ENCODE data around the gene SRSF2.
"Not testable (repeated sequence)": the region's sequence is repeated elsewhere in the genome, so short reads cannot be mapped to it uniquely, and the experiment has no call there.

Gene SRSF2

DNA sequence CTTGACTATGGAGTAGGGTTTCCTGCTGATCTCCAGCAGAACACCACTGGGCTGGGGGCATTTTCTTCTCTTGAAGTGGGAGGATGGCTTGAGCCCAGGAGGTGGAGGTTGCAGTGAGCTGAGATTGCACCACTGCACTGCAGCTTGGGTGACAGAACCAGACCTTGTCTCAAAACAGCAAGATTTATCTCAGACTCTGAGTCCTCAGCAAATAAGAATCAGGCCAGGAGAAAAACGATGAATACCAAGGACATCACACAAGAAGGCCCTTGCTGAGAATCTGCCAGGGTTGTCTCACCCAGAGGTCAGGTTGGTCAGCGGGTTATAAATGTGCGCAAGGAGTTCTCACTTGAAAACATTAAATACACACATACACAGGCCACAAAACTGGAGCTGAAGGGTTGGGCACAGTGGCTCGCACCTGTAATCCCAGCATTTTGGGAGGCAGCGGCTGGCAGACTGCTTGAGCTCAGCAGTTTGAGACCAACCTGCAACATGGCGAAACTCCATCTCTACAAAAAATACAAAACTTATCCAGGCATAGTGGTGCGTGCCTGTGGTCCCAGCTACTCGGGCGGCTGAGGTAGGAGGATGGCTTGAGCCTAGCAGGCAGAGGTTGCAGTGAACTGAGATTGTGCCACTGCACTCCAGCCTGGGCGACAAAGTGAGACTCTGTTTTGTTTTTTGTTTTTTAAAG is 34.0 kb downstream of the SRSF2 start:
- Histone ChIP-seq H3K4me3 (ENCODE audit: insufficient read length, low read depth) (no peak overlapping the region), H3K9me3 (ENCODE audit: insufficient read depth, low read length) (no peaks in the 10 kb centered on the region), H3K4me1 (ENCODE audit: insufficient read depth, insufficient read length) (peaks cover 16% of the 10 kb centered on the region), H3K9ac (ENCODE audit: insufficient read length, low read depth) (no peak overlapping the region), H3K36me3 (ENCODE audit: insufficient read depth, insufficient read length, low read length) (peaks cover 7% of the 10 kb centered on the region), H3K27me3 (ENCODE audit: insufficient read depth, insufficient read length) (peaks cover 7% of the 10 kb centered on the region)
- DNase-seq (ENCODE audit: low read depth, low spot score): no peak
- TF ChIP-seq SUZ12 (IDR thresholded peaks at IDR 0.05; ENCODE audit: extremely low read depth, insufficient read depth, insufficient read length): no peak
- no peak for TF ChIP-seq ZNF274 (IDR thresholded peaks at IDR 0.05; ENCODE audit: low read depth, low read length)
- TF ChIP-seq YY1 (IDR thresholded peaks at IDR 0.05; ENCODE audit: insufficient read depth, insufficient read length): no peak

- H3K4me1 ChIP-seq (ENCODE audit: insufficient read depth, insufficient read length): peaks cover 21% of the 10 kb centered on the region
Observed at GRCh38 chr17:76702076-76702475, 35.1 kb downstream of the SRSF2 start.

GRCh38 chr17:76701471-76701967 is 35.6 kb downstream of the SRSF2 start:
- Histone ChIP-seq H3K9me3 (ENCODE audit: insufficient read depth, low read length) (no peaks in the 10 kb centered on the region), H3K36me3 (ENCODE audit: insufficient read depth, insufficient read length, low read length) (peaks cover 9% of the 10 kb centered on the region), H3K9ac (ENCODE audit: insufficient read length, low read depth) (peak overlapping the region; percentile 25), H3K4me3 (ENCODE audit: insufficient read length, low read depth) (no peak overlapping the region), H3K4me1 (ENCODE audit: insufficient read depth, insufficient read length) (peaks cover 25% of the 10 kb centered on the region), H3K27me3 (ENCODE audit: insufficient read depth, insufficient read length) (peaks cover 4% of the 10 kb centered on the region)
- no peak for DNase-seq (ENCODE audit: low read depth, low spot score)
- TF ChIP-seq YY1 (IDR thresholded peaks at IDR 0.05; ENCODE audit: insufficient read depth, insufficient read length) (no peak), SUZ12 (IDR thresholded peaks at IDR 0.05; ENCODE audit: extremely low read depth, insufficient read depth, insufficient read length) (no peak), ZNF274 (IDR thresholded peaks at IDR 0.05; ENCODE audit: low read depth, low read length) (no peak)

More at GRCh38 chr17:76702076-76702475, 35.1 kb downstream of the SRSF2 start:
- Histone ChIP-seq H3K4me3 (ENCODE audit: insufficient read length, low read depth) (no peak overlapping the region), H3K27me3 (ENCODE audit: insufficient read depth, insufficient read length) (peaks cover 7% of the 10 kb centered on the region), H3K36me3 (ENCODE audit: insufficient read depth, insufficient read length, low read length) (peaks cover 7% of the 10 kb centered on the region), H3K9ac (ENCODE audit: insufficient read length, low read depth) (no peak overlapping the region), H3K9me3 (ENCODE audit: insufficient read depth, low read length) (no peaks in the 10 kb centered on the region)
- TF ChIP-seq ZNF274 (IDR thresholded peaks at IDR 0.05; ENCODE audit: low read depth, low read length): no peak
- TF ChIP-seq SUZ12 (IDR thresholded peaks at IDR 0.05; ENCODE audit: extremely low read depth, insufficient read depth, insufficient read length): no peak
- no peak for TF ChIP-seq YY1 (IDR thresholded peaks at IDR 0.05; ENCODE audit: insufficient read depth, insufficient read length)
- no peak for DNase-seq (ENCODE audit: low read depth, low spot score)

- no peak overlapping the region for H3K4me3 ChIP-seq (ENCODE audit: insufficient read length, low read depth)
- peak overlapping the region; percentile 57 for H3K9ac ChIP-seq (ENCODE audit: insufficient read length, low read depth)
- peaks cover 10% of the 10 kb centered on the region for H3K36me3 ChIP-seq (ENCODE audit: insufficient read depth, insufficient read length, low read length)
- H3K9me3 ChIP-seq (ENCODE audit: insufficient read depth, low read length): no peaks in the 10 kb centered on the region
- DNase-seq (ENCODE audit: low read depth, low spot score): no peak
- no peak for TF ChIP-seq ZNF274 (IDR thresholded peaks at IDR 0.05; ENCODE audit: low read depth, low read length)
- no peak for TF ChIP-seq SUZ12 (IDR thresholded peaks at IDR 0.05; ENCODE audit: extremely low read depth, insufficient read depth, insufficient read length)
- TF ChIP-seq YY1 (IDR thresholded peaks at IDR 0.05; ENCODE audit: insufficient read depth, insufficient read length): no peak
- peaks cover 25% of the 10 kb centered on the region for H3K4me1 ChIP-seq (ENCODE audit: insufficient read depth, insufficient read length)
- no peaks in the 10 kb centered on the region for H3K27me3 ChIP-seq (ENCODE audit: insufficient read depth, insufficient read length)
Observed at GRCh38 chr17:76700617-76701470, 36.3 kb downstream of the SRSF2 start.

DNA sequence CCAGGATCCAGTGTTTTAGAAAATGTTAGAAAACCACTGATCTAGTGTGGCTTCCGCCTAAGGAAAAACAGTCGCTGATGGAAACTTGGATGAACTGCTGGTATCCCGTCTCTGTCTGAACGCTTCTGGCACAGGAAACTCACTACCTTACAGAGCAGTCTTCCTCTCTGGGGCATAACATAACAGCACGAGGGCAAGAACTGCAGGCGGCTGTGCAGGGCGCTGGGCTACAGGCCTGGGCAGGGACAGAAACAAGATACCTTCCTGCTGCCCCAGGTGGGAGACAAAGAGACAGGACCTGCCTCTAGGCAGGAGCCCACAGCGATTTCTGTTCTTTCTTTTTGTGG is 36.9 kb downstream of the SRSF2 start:
- TF ChIP-seq SUZ12 (IDR thresholded peaks at IDR 0.05; ENCODE audit: extremely low read depth, insufficient read depth, insufficient read length) (no peak), YY1 (IDR thresholded peaks at IDR 0.05; ENCODE audit: insufficient read depth, insufficient read length) (no peak), ZNF274 (IDR thresholded peaks at IDR 0.05; ENCODE audit: low read depth, low read length) (no peak)
- Histone ChIP-seq H3K27me3 (ENCODE audit: insufficient read depth, insufficient read length) (no peaks in the 10 kb centered on the region), H3K36me3 (ENCODE audit: insufficient read depth, insufficient read length, low read length) (peaks cover 10% of the 10 kb centered on the region), H3K9ac (ENCODE audit: insufficient read length, low read depth) (no peak overlapping the region), H3K4me3 (ENCODE audit: insufficient read length, low read depth) (no peak overlapping the region), H3K4me1 (ENCODE audit: insufficient read depth, insufficient read length) (peaks cover 25% of the 10 kb centered on the region), H3K9me3 (ENCODE audit: insufficient read depth, low read length) (no peaks in the 10 kb centered on the region)
- DNase-seq (ENCODE audit: low read depth, low spot score): no peak

- H3K36me3 ChIP-seq (ENCODE audit: insufficient read depth, insufficient read length, low read length); H3K9ac ChIP-seq (ENCODE audit: insufficient read length, low read depth); H3K9me3 ChIP-seq (ENCODE audit: insufficient read depth, low read length); H3K4me3 ChIP-seq (ENCODE audit: insufficient read length, low read depth); DNase-seq (ENCODE audit: low read depth, low spot score); H3K27me3 ChIP-seq (ENCODE audit: insufficient read depth, insufficient read length): not testable (repeated sequence)
- peaks cover 28% of the 10 kb centered on the region for H3K4me1 ChIP-seq (ENCODE audit: insufficient read depth, insufficient read length)
Observed at GRCh38 chr17:76698466-76698977, 38.6 kb downstream of the SRSF2 start.
